Thoracic aorta (tissue), 2 donors: Measurements from ENCODE around the gene FAM170B. TPM values are rescaled to one million over a fixed set of nuclear protein-coding genes. Genes with fewer than 3 reads are reported as not detected.

Experiments used
- ATAC-seq: fragments of 150-250 bp; one replicate; pipeline ENCODE4 v1.8.0; 2017; ENCODE audit warnings: low read depth; ENCODE audit not compliant: insufficient number of reproducible peaks, low FRiP score
- DNase-seq: peaks from one replicate; pipeline ENCODE4 v3.0.0-alpha.2; 2020; ENCODE audit warnings: low spot score
- H3K27ac ChIP-seq, 2 donors: fragments of 200-600 bp; sonication (generic); 1 replicate in 1 of 2; 2 replicates in 1 of 2; pipeline ENCODE4 v1.5.1; 2016; ENCODE audit warnings: mild to moderate bottlenecking in 2 of 2, moderate library complexity in 2 of 2
- H3K27me3 ChIP-seq: fragments of 200-600 bp; sonication (generic); replicated peaks from 2 replicates; pipeline ENCODE4 v1.6.0; 2016; ENCODE audit warnings: mild to moderate bottlenecking; ENCODE audit not compliant: insufficient read depth
- H3K36me3 ChIP-seq: fragments of 200-600 bp; sonication (generic); one replicate; pipeline ENCODE4 v1.5.1; 2016
- H3K4me1 ChIP-seq, 2 donors: fragments of 200-600 bp; sonication (generic); 1 replicate in 1 of 2; 2 replicates in 1 of 2; pipeline versions ENCODE4 v1.5.1 to v1.6.0; 2016; ENCODE audit warnings: low read depth in 2 of 2, mild to moderate bottlenecking in 1 of 2; ENCODE audit not compliant: control insufficient read depth in 1 of 2
- H3K4me3 ChIP-seq: fragments of 200-600 bp; sonication (generic); 2 replicates; pipeline ENCODE4 v1.5.1; 2016; ENCODE audit warnings: mild to moderate bottlenecking
- H3K9me3 ChIP-seq: fragments of 200-600 bp; sonication (generic); 2 replicates; pipeline ENCODE4 v1.5.1; 2016
- total RNA-seq, 2 donors: library from RNA; depleted of rRNA; stranded (reverse); fragments of >200 nt; gene quantifications; one replicate each; pipeline versions ENCODE4 v1.1.0 to v1.2.3, GENCODE V29; 2016
- TF ChIP-seq, protein P1 (sequence below): fragments of 200-600 bp; sonication (generic); IDR thresholded peaks from one replicate; pipeline ENCODE4 v1.5.1; 2019; ENCODE audit warnings: antibody characterized with exemption

FAM170B gene
- total RNA-seq, 2 donors from 2014 or later, result not detected

DNA sequence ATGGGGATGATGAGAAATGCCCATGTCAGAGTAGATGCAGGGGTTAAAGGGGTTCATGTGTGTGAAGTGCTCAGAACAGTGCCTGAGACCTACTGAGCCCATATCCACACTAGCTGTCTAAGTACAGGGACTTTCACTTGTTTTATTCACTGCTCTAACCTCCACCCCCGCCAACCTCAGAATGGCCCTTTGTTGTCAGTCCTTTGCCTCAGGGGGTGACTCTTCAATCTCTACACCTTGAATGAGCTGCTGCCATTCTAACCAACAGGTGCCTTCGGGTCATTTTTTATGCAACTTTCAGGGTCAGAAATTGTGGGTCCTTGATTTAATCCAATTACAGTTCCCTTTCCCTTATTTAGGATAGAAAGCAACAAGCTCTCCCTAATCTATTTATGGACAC lies 44.7 kb downstream of the FAM170B start:
- peaks cover 4% of the 10 kb centered on the region for H3K36me3 ChIP-seq
- H3K9me3 ChIP-seq, result peaks cover 7% of the 10 kb centered on the region
- no peak overlapping the region for H3K27ac ChIP-seq
- no peaks in the 10 kb centered on the region for H3K27me3 ChIP-seq
- ATAC-seq (no peak), DNase-seq (no peak)
- TF ChIP-seq, protein P1, sequence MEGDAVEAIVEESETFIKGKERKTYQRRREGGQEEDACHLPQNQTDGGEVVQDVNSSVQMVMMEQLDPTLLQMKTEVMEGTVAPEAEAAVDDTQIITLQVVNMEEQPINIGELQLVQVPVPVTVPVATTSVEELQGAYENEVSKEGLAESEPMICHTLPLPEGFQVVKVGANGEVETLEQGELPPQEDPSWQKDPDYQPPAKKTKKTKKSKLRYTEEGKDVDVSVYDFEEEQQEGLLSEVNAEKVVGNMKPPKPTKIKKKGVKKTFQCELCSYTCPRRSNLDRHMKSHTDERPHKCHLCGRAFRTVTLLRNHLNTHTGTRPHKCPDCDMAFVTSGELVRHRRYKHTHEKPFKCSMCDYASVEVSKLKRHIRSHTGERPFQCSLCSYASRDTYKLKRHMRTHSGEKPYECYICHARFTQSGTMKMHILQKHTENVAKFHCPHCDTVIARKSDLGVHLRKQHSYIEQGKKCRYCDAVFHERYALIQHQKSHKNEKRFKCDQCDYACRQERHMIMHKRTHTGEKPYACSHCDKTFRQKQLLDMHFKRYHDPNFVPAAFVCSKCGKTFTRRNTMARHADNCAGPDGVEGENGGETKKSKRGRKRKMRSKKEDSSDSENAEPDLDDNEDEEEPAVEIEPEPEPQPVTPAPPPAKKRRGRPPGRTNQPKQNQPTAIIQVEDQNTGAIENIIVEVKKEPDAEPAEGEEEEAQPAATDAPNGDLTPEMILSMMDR, result no peak
- no peak overlapping the region for H3K4me3 ChIP-seq
- H3K4me1 ChIP-seq, result peaks cover 13 to 26% of the 10 kb centered on the region in 2 donors

DNA sequence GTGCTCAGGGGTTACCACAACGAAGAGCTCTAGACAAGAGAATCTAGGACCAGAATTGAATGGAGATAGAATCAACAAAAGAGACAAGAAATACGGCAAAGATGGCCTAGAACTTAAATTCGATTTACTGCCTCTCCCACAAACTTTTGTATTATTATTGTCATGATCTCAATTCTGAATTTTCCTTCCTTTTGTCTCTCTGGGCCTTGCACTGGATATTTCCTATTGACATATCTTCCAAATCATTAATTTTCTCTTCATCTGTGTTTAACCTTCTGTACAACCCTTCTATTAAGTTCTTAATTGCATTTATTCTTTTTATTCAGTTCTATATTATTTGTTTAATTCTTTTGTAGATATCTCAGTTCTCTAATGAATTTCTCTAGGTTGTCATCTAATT lies 46.9 kb downstream of the FAM170B start:
- Histone ChIP-seq H3K36me3 (peaks cover 4% of the 10 kb centered on the region), H3K27me3 (no peaks in the 10 kb centered on the region), H3K4me1 (peaks cover 17 to 44% of the 10 kb centered on the region in 2 donors), H3K9me3 (peaks cover 7% of the 10 kb centered on the region), H3K4me3 (no peak overlapping the region), H3K27ac (no peak overlapping the region)
- TF ChIP-seq, protein P1, result no peak
- ATAC-seq, result no peak
- DNase-seq, result no peak

DNA sequence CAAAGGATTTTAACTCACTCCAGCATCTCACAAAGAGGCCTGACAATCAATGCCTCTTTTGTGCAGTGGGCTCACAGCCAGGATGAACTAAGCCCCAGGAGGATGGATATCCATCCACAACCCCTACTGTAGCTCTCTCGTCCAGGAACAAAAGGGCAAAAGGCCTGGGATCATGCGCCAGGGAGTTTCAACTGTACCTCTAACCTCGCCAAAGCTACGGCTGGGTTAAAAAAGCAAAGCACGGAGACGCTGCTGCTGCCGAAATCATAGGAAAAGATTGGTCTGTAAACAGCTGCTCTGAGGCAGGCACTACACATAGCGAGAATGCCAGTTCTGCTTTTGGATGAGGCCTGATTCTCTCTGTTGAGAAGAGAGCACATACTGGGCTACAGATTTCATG lies 50.6 kb downstream of the FAM170B start:
- DNase-seq, result no peak

DNA sequence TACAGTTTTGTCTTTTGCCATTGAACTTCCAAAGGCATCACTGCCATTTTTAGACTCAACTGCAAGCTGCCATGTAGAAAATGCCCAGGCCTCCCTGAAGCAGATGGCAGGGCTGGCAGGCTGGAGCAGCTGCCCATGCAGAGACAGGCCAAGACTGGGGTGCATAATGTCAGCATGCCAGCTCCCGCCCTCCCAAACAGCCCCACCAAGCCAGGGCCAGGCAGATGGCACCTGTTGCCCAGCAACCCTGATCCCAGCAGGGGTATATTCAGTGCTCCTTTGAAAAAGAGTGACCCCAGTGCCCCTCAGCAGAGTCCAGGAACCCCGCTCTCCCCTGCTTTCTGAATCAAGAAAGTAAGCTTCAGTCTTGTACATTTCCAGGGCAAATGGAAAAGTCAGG lies 51.1 kb downstream of the FAM170B start:
- DNase-seq (no peak), ATAC-seq (no peak)
- Histone ChIP-seq H3K27ac (peak overlapping the region; percentile 4 to 46), H3K36me3 (no peaks in the 10 kb centered on the region), H3K4me3 (no peak overlapping the region), H3K27me3 (no peaks in the 10 kb centered on the region), H3K4me1 (peaks cover 23 to 55% of the 10 kb centered on the region in 2 donors), H3K9me3 (peaks cover 7% of the 10 kb centered on the region)
- TF ChIP-seq, protein P1, result no peak

More for the DNA sequence above, 50.6 kb downstream of the FAM170B start:
- Histone ChIP-seq H3K36me3 (peaks cover under 1% of the 10 kb centered on the region), H3K9me3 (peaks cover 7% of the 10 kb centered on the region), H3K27ac (peak overlapping the region; percentile 4 to 46), H3K27me3 (no peaks in the 10 kb centered on the region), H3K4me1 (peaks cover 23 to 55% of the 10 kb centered on the region in 2 donors), H3K4me3 (no peak overlapping the region)
- TF ChIP-seq, protein P1, result no peak
- ATAC-seq, result no peak

DNA sequence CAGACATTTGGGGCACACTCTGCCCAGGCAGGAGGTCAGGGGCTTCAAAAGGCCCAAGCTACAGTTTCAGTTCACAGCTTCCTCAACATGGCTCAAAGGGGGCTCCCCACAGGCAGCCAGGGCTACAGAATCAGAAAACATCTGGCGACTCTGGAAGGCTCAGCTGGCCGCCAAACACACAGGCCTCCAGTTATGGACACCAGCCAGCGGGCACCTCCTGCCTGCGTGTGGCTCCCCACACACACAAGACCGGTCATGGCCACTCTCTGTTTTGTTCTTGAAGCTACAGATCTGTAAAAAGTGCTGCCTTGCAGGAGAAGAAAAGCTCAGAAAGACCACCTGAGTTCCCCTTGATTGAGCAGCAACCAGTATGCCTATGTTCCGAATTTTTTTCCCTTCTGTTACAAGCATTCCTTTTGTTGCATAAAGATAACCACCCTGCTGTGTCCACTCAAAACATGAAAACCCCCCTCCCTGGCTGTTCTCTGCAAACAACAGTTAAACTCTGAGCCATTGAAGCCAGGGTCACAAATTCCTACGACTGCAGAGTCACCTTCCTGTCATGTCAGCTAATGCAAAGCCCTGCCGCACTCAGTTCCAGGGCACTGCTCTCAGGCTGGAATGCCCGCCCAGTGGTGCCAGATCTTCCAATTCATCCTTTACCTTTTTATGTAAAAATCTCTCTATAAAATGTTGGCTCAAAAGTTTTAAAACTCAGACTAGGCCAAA lies 52.1 kb downstream of the FAM170B start:
- peaks cover 2% of the 10 kb centered on the region for H3K9me3 ChIP-seq
- no peaks in the 10 kb centered on the region for H3K27me3 ChIP-seq
- H3K27ac ChIP-seq, result peak overlapping the region; percentile 48 to 58
- no peak for DNase-seq
- ATAC-seq, result no peak
- H3K4me1 ChIP-seq, result peaks cover 23 to 61% of the 10 kb centered on the region in 2 donors
- TF ChIP-seq, protein P1, result no peak
- no peak overlapping the region for H3K4me3 ChIP-seq
- H3K36me3 ChIP-seq, result peaks cover 5% of the 10 kb centered on the region

Other genes with a start within 250 kb of the FAM170B start
- gene LRRC18, start 194.2 kb downstream of the FAM170B start, total RNA-seq, result not detected
- 10 to 100 TPM; 24.4 to 46.4 TPM for gene VSTM4, start 18.5 kb downstream of the FAM170B start, total RNA-seq
- gene TMEM273, start 54.4 kb upstream of the FAM170B start, total RNA-seq, result 10 to 100 TPM in 1 of 2 donors, 1 to 10 TPM in 1; 9.6 to 14.8 TPM
- gene C10orf71, start 165.1 kb upstream of the FAM170B start, total RNA-seq, result under 1 TPM in 1 of 2 donors, not detected in 1; 0.14 TPM